ENCODE measurements around the gene CD99.
"Not testable (repeated sequence)": the region's sequence is repeated elsewhere in the genome, so short reads cannot be mapped to it uniquely, and the experiment has no call there.

CD99 gene, protein sequence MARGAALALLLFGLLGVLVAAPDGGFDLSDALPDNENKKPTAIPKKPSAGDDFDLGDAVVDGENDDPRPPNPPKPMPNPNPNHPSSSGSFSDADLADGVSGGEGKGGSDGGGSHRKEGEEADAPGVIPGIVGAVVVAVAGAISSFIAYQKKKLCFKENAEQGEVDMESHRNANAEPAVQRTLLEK

DNA sequence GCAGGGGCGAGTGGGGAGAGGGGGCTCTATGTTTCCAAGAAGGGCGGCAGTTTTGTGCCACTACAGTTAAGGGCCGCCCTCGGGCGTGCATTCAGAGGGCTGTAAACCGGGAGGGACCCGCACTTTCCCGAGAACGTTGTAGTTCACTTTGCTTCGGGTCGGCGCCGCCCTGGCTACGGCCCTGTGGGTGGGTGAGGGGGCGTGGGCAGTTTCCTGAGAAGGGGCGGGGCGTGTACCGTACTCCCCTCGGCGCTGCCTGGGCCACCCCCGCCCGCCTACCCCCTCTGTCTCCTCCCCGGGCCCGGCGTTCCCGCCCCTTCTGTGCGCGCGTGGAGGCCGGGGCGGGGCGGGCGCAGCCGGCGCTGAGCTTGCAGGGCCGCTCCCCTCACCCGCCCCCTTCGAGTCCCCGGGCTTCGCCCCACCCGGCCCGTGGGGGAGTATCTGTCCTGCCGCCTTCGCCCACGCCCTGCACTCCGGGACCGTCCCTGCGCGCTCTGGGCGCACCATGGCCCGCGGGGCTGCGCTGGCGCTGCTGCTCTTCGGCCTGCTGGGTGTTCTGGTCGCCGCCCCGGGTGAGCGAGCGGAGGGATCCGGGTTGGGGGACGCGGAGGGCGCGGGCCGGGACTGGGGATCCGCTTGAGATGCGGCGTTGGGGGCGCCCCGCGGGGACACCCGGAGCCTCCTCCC, at the start of gene CD99:
TSS of gene CD99 (plus strand) at position 440 of the 687 bp plus-strand sequence. CDS start at position 506, 66 bp downstream.
- peak; percentile 87 to 90 for DNase-seq

DNA sequence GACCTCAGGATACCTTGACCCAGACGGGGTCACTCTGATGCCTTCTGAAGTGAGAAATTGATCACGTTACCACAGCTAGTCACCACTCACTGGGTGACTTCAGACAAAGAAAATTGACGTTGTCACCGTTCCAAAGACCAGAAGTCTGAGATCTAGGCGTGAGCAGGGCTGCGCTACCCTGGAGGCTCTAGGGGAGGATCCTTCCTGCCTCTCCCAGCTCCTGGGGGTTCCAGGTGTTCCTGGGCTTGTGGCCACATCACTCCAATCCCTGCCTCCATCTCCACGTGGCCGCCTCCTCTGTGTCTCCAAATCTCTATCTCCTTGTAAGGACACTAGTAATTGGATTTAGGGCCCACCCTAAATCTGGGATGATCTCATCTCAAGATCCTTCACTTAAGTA, 48.9 kb upstream of the CD99 start:
- DNase-seq, result no peak

DNA sequence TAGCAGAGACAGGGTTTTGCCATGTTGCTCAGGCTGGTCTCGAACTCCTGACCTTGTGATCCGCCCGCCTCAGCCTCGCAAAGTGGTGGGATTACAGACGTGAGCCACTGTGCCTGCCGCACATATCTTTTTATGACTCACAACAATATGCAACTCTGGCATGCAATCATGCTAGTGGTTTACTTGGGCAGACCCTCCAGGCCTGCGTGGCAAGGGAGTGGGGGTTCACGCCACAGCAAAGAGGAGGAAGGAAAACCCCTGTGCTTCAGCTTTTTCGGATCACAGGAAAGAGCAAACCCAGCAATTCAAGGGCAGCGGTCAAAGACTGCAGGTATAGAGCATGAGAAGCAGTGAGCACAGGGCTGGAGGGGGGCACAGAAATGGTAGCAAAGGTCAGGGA, 48.3 kb upstream of the CD99 start:
- no peak for DNase-seq

DNA sequence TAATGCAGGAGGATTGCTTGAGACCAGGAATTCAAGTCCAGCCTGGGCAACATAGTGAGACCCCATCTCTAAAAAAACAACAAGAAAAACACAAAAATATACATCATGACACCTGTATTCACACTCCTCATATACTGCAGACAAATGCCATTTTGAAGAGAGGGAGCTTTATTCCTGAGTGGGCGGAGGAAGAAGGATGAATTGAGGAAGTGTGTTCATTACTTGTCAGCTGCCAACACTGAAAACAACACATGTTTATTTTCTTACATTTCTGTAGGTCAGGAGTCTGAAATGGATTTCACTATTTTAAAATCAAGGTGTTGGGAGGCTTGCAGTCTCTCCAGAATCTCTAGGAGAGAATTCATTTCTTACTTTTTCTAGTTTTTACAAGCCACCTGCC, 47.2 kb upstream of the CD99 start:
- no peak for DNase-seq

DNA sequence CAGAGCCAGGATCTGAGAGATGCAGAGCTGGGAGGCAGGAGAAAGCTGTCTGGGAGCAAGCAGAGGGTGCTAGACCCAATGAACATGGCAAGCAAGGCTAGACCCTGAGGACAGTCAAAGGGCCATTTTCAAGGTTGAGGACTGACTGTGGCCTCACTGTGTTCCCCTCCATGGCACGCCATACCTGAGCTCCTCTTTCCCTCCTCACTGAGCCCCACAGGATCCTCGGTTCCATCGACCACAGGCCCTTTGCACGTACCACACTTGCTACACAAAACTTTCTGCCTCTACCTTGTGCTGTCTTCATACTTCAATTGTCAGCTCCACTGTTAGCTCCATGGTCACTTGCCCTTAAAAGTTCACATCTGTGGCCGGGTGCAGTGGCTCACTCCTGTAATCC, 45.5 kb upstream of the CD99 start:
- DNase-seq, result no peak

DNA sequence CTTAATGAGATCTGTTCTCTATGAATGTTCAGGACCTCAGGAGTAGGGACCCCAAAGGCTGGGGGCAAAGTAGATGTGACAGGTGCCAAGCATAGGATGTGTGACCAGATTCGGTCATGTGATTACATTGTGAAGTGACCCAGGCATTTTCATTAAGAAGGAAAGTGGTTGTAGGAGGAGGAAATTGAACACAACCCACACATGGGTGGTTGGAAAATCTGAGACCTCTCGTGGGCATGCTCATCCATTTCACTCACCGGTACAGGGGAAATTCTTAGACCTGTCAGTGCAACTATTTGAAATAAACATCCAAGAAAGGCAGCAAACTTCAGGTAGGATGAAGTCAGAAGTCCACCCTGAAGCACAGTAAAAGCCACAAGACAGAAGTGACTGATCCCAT, 43.5 kb upstream of the CD99 start:
- DNase-seq, result peak in 1 of 2 experiments; percentile 40

DNA sequence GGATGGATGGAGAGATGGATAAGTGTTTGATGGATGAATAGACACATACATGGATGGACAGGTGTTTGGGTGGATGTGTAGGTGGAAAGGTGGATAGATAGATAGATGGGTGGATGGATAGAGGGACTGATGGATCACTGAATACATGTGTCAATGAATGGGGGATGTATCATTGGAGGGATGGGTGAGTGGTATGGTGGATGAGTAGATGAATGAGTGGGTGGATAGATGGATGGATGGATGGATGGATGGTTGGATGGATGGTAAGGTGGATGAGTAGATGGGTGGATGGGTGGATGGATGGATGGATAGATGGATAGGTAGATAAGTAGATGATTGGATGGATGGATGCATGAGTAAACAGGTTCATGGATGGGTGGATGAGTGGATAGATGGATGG, 41.1 kb upstream of the CD99 start:
- DNase-seq, result no peak

DNA sequence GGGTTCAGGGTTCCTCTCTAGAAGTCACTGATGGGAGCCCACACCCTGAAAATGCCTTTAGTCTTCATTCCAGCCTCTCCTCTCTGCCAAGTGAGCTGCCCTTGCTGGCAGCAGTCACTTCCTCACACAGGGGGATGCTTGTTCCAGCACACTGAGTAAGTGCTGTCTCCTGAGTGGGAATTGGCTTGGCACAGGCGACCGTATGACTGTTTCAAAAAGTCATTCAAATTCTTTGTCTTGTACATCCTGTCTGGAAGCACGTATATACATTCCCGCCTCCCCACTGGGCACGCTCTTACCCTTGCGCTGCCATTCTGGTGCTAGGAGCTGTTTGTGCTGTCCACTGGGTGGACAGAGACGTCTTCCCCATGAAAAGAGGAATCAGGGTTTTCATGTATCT, 40.2 kb upstream of the CD99 start:
- DNase-seq, result no peak

DNA sequence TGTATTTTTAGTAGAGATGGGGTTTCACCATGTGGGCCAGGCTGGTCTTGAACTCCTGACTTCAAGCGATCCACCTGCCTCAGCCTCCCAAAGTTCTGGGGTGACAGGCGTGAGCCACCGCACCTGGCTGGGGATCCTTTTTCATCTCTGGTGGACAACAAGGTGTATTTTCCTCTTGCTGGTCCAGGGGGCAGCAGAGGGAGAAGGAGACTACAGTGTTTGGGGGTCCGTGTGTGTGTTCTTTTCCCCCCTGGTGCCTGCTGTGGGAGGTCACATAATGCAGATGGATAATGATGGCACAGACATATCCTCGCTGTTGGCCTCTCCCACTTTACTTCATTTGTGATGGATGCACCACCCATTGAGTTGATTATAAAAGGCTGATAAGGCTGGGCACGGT, 39.0 kb upstream of the CD99 start:
- DNase-seq, result no peak

DNA sequence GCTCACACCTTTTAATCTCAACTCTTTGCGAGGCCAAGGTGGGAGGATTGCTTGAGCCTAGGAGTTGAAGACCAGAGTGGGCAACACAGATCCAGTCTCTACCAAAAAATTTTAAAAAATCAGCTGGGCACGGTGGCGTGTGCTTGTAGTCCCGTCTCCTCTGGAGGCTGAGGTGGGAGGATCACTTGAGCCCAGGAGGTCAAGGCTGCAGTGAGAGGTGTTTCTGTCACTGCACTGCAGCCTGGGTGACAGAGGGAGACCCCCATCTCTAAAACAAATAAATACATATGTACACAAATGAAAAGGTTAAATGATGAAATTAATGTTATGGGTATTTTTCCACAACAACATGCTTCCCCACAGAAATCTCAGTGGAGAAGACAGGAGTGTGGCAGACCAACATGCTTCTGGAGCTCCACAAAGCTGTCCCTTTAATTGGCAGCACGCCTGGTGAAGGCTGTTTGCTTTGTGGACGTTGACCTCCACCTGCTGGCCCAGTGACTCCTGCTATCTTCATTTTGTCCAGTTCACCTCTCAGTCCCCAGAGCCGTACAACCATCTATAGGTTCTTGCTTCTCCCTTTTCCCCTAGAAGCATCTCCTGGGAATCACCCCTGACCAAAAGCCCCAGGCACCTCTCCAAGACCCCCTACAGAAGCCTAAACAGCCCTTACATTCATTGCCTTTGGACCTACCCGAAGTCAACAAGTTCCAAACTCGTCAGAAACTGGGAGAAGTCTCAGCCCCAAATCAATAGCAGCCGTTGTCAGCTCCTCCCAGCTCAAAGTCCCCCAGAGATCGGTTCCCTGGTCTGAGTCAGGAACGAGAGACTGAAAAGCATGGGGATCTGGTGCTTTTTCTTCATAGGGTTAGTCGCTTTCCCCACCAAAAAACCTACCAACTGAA, 36.4 kb upstream of the CD99 start:
- no peak for DNase-seq

DNA sequence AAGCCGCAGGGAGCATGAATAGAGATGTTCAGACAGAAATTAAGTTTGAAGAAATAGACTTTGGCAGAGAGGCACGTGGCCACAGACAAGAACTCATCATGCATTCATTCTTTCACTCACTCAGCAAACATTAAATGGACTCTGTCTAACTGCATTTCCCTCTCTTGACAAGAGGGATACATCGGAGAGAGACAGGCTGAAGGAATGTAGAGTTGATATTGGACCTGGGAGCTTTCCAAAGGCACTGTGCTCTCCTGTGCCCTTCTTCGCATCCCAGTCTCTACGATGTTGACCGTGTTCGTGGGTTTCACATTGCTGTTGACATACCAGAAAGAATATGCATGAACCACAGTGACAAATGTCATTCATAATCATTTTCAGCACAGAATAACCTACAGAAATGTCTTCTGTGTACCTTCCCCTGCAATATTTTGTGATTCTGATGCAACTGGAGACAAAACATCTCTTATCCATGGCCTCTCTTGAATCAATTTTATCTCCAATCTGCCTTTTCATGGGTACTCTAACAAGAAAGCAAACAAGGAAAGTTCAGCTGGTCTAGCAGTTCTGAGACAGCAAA, 34.7 kb upstream of the CD99 start:
- DNase-seq, result no peak

DNA sequence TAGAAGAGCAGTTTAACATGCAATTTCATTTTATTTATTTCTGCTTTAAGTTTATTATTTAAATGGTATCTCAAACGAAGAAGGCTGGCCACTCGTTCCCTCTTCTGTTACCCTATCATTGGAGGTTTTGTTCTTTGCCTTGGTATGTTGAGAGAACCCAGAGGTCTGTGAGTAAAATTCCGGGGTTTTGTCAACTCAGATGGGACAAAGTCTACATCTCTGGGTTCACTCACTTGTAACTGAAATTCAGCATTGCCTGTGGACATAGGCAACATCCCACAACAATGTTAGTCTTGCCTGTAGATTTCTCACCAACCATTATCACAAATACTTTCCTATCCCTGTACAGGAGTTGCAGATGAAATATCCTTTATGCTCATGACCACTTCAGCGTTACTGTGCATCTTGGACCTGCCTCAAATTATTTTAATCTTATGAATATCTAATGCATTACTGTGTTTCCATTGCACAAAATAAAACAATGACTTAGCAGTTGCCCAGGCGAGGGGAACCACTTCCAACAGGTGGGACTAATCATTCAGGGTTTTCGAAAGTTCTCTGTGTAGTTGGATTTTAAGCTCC, 33.5 kb upstream of the CD99 start:
- DNase-seq, result no peak

DNA sequence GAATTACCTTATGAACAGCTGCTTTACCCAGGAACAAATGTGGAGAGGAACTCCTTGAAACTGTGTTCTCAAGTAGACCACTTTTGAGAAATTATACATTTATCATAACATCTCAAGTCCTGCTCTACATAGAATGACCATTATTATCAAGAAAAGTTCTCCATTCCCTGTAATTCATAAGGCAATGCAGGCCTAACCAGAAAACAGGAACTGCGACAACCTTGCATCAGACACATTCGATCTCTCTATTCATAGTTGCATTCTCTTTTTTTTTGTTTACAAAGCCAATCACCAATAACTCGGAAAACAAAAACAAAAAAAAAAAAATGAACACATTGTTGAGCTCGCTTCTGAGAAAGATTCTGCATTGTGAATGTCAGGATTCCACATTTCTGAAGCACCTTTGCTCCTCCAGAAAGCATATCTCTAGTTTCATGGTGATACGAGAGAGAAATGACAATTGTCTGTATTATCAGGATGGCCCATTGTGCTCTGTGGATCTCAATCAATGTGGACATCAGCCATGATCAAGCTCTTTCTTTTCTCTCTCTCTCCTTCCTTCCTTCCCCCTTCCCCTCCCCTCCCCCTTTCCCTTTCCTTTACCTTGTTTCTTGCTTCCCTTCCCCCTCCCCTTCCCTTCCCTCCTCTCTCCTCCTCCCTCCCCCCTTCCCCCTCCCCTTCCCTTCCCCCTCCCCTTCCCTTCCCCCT, 32.4 kb upstream of the CD99 start:
- DNase-seq, result no peak

DNA sequence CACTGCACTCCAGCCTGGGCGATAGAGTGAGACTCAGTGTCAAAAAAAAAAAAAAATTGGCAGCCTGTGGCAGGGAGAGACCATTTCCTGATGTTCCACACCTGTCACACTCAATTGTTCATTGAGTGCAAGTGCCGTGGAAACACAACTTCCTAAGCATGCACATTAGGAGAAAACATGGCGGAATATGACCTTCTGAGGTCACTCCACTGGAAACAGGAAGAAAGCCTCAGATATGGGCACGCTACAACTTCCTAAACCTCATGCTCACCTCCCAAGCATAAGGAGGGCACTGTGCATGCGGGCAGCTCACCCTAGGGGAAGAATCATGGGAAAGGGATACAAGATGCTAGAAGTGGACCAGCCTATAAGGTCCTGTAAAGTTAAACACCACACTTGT, 28.5 kb upstream of the CD99 start:
- DNase-seq, result no peak

DNA sequence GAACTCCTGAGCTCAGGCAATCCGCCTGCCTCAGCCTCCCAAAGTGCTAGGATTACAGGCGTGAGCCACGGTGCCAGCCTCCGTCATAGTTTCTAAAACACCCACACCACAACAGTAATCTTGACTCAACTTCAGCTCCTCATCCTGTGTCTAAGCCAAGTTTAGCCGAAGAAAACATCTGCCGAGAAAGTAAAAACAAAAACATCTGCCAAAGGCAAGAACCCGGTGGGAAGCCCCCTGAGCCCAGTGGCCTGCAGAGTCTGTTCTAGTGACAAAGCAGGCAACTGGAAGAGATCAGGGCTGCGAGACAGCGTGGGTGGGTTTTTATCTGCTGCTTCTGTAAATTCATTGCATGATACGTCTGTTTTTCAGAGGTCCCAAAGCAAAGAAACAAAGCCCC, 26.6 kb upstream of the CD99 start:
- DNase-seq, result peak in 1 of 2 experiments; percentile 11

DNA sequence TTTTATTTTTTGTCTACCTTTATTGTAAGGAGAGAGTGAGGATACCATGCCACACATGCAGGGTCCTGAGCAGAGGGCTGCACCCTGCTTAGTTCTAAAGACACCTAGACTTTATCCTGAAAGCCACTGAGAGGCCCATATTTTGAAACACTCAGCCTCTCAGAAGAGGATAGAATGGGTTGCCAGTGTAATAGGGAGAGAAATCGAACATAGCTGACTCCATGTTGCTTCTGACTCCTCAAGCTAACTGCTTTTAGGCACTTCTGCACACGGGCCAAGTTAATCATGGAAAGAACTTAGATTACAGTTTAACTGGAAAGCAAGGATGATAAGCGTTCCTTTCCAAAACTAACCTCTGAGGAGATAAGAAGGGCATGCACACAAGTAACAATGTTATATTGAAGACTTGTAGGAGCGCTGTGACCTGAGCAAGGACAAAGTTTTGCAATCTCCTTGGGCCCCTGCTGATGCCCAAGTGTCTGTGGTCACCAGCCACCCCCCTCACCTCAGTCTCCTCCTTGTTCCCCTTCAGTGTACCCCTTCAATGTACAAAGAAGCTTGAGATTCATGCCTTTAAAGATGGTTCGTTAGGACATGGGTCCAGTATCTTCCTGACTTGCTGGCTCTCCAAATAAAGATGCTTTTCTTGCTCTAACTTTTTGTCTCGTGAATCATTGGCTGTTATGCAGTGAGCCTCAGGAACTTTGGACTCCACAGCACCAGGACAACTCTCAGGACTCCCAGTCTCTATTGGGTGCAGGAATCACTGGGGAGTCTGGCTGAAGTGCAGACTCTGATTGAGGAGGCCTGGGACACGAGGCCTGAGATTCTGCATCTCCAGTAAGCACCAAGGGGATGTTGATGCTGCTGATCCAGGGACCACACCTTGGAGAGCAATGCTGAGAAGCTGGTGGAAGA, 25.4 kb upstream of the CD99 start:
- DNase-seq, result no peak

DNA sequence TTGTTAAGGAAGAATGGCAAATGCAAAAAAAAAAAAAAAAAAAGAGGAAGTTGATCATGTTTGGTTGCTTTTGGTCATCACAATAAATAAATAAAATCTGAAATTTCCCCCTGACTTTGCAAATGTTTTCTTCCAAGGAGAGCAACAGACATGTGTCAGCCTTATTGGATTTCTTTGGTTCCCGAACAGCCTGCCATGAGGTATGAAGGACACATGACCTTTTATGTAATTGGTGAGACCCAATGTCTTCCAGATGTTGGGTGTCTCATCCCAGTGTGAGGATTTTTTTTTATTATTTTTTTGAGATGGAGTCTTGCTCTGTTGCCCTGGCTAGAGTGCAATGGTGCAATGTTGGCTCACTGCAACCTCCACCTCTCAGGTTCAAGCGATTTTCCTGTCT, 24.6 kb upstream of the CD99 start:
- DNase-seq, result no peak

DNA sequence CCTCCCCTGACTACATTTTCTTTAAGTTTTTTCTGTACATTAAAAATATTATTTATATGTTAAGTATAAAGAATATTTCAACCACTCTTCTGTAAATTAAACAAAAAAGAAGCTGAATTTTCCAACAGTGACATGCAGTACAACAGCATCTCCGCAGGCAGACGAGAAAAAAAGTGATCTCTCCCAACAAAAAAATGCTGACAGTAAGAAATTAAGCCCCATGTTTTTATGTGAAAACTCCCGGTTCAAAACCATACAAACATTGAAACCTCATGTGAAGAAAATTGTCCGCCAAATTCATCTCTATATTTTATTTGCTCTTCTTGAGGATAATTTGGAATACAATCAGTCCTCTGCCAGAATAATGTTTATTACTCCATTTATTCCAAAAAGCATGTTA, 20.1 kb upstream of the CD99 start:
- no peak for DNase-seq

DNA sequence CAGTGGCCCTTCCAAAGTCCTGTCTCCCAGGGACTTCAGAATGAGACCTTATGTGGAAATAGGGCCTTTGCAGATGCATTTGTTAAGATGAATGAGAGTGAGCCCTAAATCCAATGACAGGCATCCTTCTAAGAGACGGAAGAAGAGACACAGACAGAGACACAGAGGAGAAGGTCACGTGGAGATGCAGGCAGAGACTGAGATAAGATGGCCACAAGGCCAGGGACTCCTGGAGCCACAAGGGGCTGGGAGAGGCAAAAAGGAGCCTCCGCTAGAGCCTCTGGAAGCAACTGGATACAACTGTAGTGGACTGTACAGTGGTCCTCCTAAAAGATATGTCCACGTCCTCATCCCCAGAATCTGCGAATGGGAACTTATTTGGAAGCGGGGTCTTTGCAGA, 19.0 kb upstream of the CD99 start:
- DNase-seq, result no peak

DNA sequence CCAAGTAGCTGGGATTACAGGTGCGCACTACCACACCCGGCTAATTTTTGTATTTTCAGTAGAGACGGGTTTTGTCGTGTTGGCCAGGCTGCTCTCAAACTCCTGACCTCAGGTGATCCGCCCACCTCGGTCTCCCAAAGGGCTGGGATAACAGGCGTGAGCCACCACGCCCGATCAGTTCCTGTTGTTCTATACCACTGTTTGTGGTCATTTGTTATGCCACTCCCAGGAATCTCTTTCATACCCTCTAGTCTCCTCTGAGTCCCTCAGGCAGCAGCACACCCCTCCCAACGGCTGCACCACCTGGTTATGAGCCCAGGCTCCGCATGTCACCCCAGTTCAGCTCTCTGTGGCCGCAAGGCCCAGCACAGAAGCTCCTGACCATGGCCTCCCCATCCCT, 17.5 kb upstream of the CD99 start:
- no peak for DNase-seq

DNA sequence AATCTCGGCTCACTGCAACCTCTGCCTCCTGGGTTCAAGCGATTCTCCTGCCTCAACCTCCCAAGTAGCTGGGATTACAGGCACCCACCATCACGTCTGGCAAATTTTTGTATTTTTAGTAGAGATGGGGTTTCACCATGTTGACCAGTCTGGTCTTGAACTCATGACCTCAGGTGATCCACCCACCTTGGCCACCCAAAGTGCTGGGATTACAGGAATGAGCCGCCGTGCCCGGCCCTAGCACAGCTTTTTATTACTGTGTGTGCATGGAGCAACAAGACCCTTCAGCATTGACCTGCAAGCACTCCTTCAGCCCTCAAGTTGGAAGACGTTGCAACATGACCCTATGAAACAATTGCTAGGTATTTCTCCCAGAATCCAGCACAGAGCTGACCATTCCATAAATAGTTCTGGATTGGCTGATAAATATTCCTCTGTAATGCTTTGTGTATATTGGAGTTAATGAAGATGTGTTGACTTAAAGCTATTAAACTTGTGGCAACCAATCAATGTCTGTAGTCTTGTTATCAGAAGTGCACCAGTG, 15.4 kb upstream of the CD99 start:
- not testable (repeated sequence) for DNase-seq
